ENCODE measurements around the gene IFT25. TPM values are rescaled to one million over a fixed set of nuclear protein-coding genes. Genes with fewer than 3 reads are reported as not detected.

IFT25 gene
- total and polyA plus RNA-seq, 5 donors: 14.2 to 20.5 (median 16.0) TPM

- Histone ChIP-seq H3K4me1 (ENCODE audit: control insufficient read depth, insufficient read depth, low read length) (no peaks in the 10 kb centered on the region), H3K27me3 (ENCODE audit: control insufficient read depth, insufficient read depth) (no peaks in the 10 kb centered on the region), H3K27ac (ENCODE audit: low read length) (no peak overlapping the region), H3K9me3 (ENCODE audit: control insufficient read depth, low read length) (no peaks in the 10 kb centered on the region), H3K4me3 (ENCODE audit: low read length) (no peak overlapping the region)
- ATAC-seq (no peak), DNase-seq (no peak)
- WGBS: 91% methylated on average over 3 of the region's 3 CpGs
- intact Hi-C loops (cut with DNase I): no loop called here
Observed at GRCh38 chr1:53919675-53920066, 25.8 kb downstream of the IFT25 start.

GRCh38 chr1:53918343-53918742 lies 27.2 kb downstream of the IFT25 start:
- no peak for DNase-seq
- peak; percentile 61 to 74 for ATAC-seq
- intact Hi-C loops (cut with DNase I): no loop called here
- no peaks in the 10 kb centered on the region for H3K4me1 ChIP-seq (ENCODE audit: control insufficient read depth, insufficient read depth, low read length)
- WGBS: 55% methylated on average over 5 of the region's 5 CpGs
- no peaks in the 10 kb centered on the region for H3K9me3 ChIP-seq (ENCODE audit: control insufficient read depth, low read length)
- H3K27me3 ChIP-seq (ENCODE audit: control insufficient read depth, insufficient read depth): no peaks in the 10 kb centered on the region
- H3K4me3 ChIP-seq (ENCODE audit: low read length): no peak overlapping the region
- no peak overlapping the region for H3K27ac ChIP-seq (ENCODE audit: low read length)

- intact Hi-C loops (cut with DNase I): no loop called here
- no peak for ATAC-seq
- H3K27ac ChIP-seq (ENCODE audit: low read length): no peak overlapping the region
Observed at GRCh38 chr1:53913352-53914033, 32.0 kb downstream of the IFT25 start.

GRCh38 chr1:53911442-53911841 lies 34.1 kb downstream of the IFT25 start:
- WGBS: 94% methylated on average over 4 of the region's 4 CpGs
- H3K27me3 ChIP-seq (ENCODE audit: control insufficient read depth, insufficient read depth): no peaks in the 10 kb centered on the region
- DNase-seq (no peak), ATAC-seq (no peak)
- no peaks in the 10 kb centered on the region for H3K9me3 ChIP-seq (ENCODE audit: control insufficient read depth, low read length)
- intact Hi-C loops (cut with DNase I): no loop called here
- no peak overlapping the region for H3K27ac ChIP-seq (ENCODE audit: low read length)
- H3K4me1 ChIP-seq (ENCODE audit: control insufficient read depth, insufficient read depth, low read length): no peaks in the 10 kb centered on the region
- no peak overlapping the region for H3K4me3 ChIP-seq (ENCODE audit: low read length)

More at GRCh38 chr1:53913352-53914033, 32.0 kb downstream of the IFT25 start:
- Histone ChIP-seq H3K4me1 (ENCODE audit: control insufficient read depth, insufficient read depth, low read length) (no peaks in the 10 kb centered on the region), H3K27me3 (ENCODE audit: control insufficient read depth, insufficient read depth) (no peaks in the 10 kb centered on the region), H3K4me3 (ENCODE audit: low read length) (no peak overlapping the region), H3K9me3 (ENCODE audit: control insufficient read depth, low read length) (no peaks in the 10 kb centered on the region)
- DNase-seq: no peak
- WGBS: 77% methylated on average over 5 of the region's 5 CpGs

- ATAC-seq (no peak), DNase-seq (no peak)
- Histone ChIP-seq H3K27ac (ENCODE audit: low read length) (no peak overlapping the region), H3K4me1 (ENCODE audit: control insufficient read depth, insufficient read depth, low read length) (no peaks in the 10 kb centered on the region), H3K9me3 (ENCODE audit: control insufficient read depth, low read length) (no peaks in the 10 kb centered on the region), H3K4me3 (ENCODE audit: low read length) (no peak overlapping the region), H3K27me3 (ENCODE audit: control insufficient read depth, insufficient read depth) (no peaks in the 10 kb centered on the region)
- intact Hi-C loops (cut with DNase I): no loop called here
- WGBS: 76% methylated on average over 3 of the region's 3 CpGs
Observed at GRCh38 chr1:53909946-53910345, 35.6 kb downstream of the IFT25 start.

GRCh38 chr1:53906121-53906520 lies 39.4 kb downstream of the IFT25 start:
- DNase-seq: no peak
- Histone ChIP-seq H3K4me1 (ENCODE audit: control insufficient read depth, insufficient read depth, low read length) (no peaks in the 10 kb centered on the region), H3K9me3 (ENCODE audit: control insufficient read depth, low read length) (no peaks in the 10 kb centered on the region), H3K4me3 (ENCODE audit: low read length) (no peak overlapping the region), H3K27ac (ENCODE audit: low read length) (no peak overlapping the region), H3K27me3 (ENCODE audit: control insufficient read depth, insufficient read depth) (no peaks in the 10 kb centered on the region)
- whole genome bisulfite sequencing: 90% methylated on average over 4 of the region's 4 CpGs
- intact Hi-C loops (cut with DNase I): no loop called here
- no peak for ATAC-seq

- intact Hi-C loops (cut with DNase I): no loop called here
- WGBS: 96% methylated on average over 8 of the region's 8 CpGs
Observed at GRCh38 chr1:53905509-53905908, 40.0 kb downstream of the IFT25 start.

GRCh38 chr1:53902235-53903138 lies 43.0 kb downstream of the IFT25 start:
- ATAC-seq: no peak
- Histone ChIP-seq H3K4me3 (ENCODE audit: low read length) (no peak overlapping the region), H3K4me1 (ENCODE audit: control insufficient read depth, insufficient read depth, low read length) (no peaks in the 10 kb centered on the region), H3K9me3 (ENCODE audit: control insufficient read depth, low read length) (no peaks in the 10 kb centered on the region), H3K27ac (ENCODE audit: low read length) (no peak overlapping the region), H3K27me3 (ENCODE audit: control insufficient read depth, insufficient read depth) (no peaks in the 10 kb centered on the region)
- no peak for DNase-seq
- intact Hi-C loops (cut with DNase I): no loop called here
- 75% methylated on average over 7 of the region's 7 CpGs for WGBS

More at GRCh38 chr1:53905509-53905908, 40.0 kb downstream of the IFT25 start:
- ATAC-seq (no peak), DNase-seq (no peak)
- Histone ChIP-seq H3K27me3 (ENCODE audit: control insufficient read depth, insufficient read depth) (no peaks in the 10 kb centered on the region), H3K4me1 (ENCODE audit: control insufficient read depth, insufficient read depth, low read length) (no peaks in the 10 kb centered on the region), H3K27ac (ENCODE audit: low read length) (no peak overlapping the region), H3K9me3 (ENCODE audit: control insufficient read depth, low read length) (no peaks in the 10 kb centered on the region), H3K4me3 (ENCODE audit: low read length) (no peak overlapping the region)

- Histone ChIP-seq H3K4me3 (ENCODE audit: low read length) (no peak overlapping the region), H3K9me3 (ENCODE audit: control insufficient read depth, low read length) (no peaks in the 10 kb centered on the region), H3K27me3 (ENCODE audit: control insufficient read depth, insufficient read depth) (no peaks in the 10 kb centered on the region), H3K27ac (ENCODE audit: low read length) (no peak overlapping the region), H3K4me1 (ENCODE audit: control insufficient read depth, insufficient read depth, low read length) (no peaks in the 10 kb centered on the region)
- intact Hi-C loops (cut with DNase I): loop anchor here in 1 of 4 donors (10.0 kb wide), 1 partner anchor 45 kb away; the partner anchor contains the start of genes IFT25 and LRRC42
- 93% methylated on average over 3 of the region's 3 CpGs for WGBS
- DNase-seq (no peak), ATAC-seq (no peak)
Observed at GRCh38 chr1:53899708-53900107, 45.8 kb downstream of the IFT25 start.

- H3K27ac ChIP-seq (ENCODE audit: low read length): no peak overlapping the region
- H3K9me3 ChIP-seq (ENCODE audit: control insufficient read depth, low read length): no peaks in the 10 kb centered on the region
- ATAC-seq (peak in 1 of 2 donors; percentile 33), DNase-seq (peak in 2 of 3 donors; percentile 63 to 64)
- H3K4me1 ChIP-seq (ENCODE audit: control insufficient read depth, insufficient read depth, low read length): no peaks in the 10 kb centered on the region
- 8% methylated on average over 2 of the region's 2 CpGs for WGBS
- intact Hi-C loops (cut with DNase I): loop anchor here in 1 of 4 donors (10.0 kb wide), 1 partner anchor 46 kb away; the partner anchor contains the start of genes IFT25 and LRRC42
- no peak overlapping the region for H3K4me3 ChIP-seq (ENCODE audit: low read length)
- H3K27me3 ChIP-seq (ENCODE audit: control insufficient read depth, insufficient read depth): no peaks in the 10 kb centered on the region
Observed at GRCh38 chr1:53899206-53899628, 46.3 kb downstream of the IFT25 start.

GRCh38 chr1:53896635-53897229 lies 48.8 kb downstream of the IFT25 start:
- Histone ChIP-seq H3K27ac (ENCODE audit: low read length) (no peak overlapping the region), H3K4me3 (ENCODE audit: low read length) (no peak overlapping the region), H3K27me3 (ENCODE audit: control insufficient read depth, insufficient read depth) (no peaks in the 10 kb centered on the region), H3K4me1 (ENCODE audit: control insufficient read depth, insufficient read depth, low read length) (no peaks in the 10 kb centered on the region), H3K9me3 (ENCODE audit: control insufficient read depth, low read length) (no peaks in the 10 kb centered on the region)
- ATAC-seq (no peak), DNase-seq (no peak)
- WGBS: 62% methylated on average over 2 of the region's 2 CpGs
- intact Hi-C loops (cut with DNase I): loop anchor here in 1 of 4 donors (10.0 kb wide), 1 partner anchor 48 kb away; the partner anchor contains the start of genes IFT25 and LRRC42

Measured in right cardiac atrium (tissue), 5 donors.